ENCODE data around the gene EPS8.

GRCh38 chr12:15788233-15789219 is 662 bp downstream of the EPS8 start:
- TF ChIP-seq POLR2AphosphoS5 (IDR thresholded peaks at IDR 0.05; ENCODE audit: borderline replicate concordance, low read depth, low read length) (no peak), EZH2 (IDR thresholded peaks at IDR 0.05) (no peak)

Measured in SK-N-MC (cell line).